HCT116 (cell line): ENCODE results near the gene CASP12. TPM values are rescaled to one million over a fixed set of nuclear protein-coding genes. Genes with fewer than 3 reads are reported as not detected.

Experiments used
- ATAC-seq: fragments of 200-7000 bp; cut with Tn5 transposase; 2 replicates; pipeline ENCODE4 v1.9.1; 2020; ENCODE audit warnings: mild to moderate bottlenecking, moderate library complexity
- Bru-seq: library from RNA; stranded (reverse); fragments of 400-500 nt; gene quantifications from one replicate; lab custom pipeline; 2021; lab: Mats Ljungman, UMichigan
- BruChase-seq, 2 experiments: library from RNA; stranded (reverse); fragments of 400-500 nt; gene quantifications; one replicate each; lab custom pipeline; 2021; lab: Mats Ljungman, UMichigan
- BruUV-seq: library from RNA; stranded (reverse); fragments of 400-500 nt; replicated peaks from 2 replicates; lab custom pipeline; 2021; lab: Mats Ljungman, UMichigan
- CTCF ChIA-PET: fragments of 300-600 bp; sonication (Branson Sonifier 250); formaldehyde crosslinking; loops from one replicate; lab custom pipeline; 2021; ENCODE audit warnings: antibody characterized with exemption; lab: Charles Lee
- POLR2A ChIA-PET: fragments of 300-600, 350-600 bp; sonication (Branson Sonifier 250); formaldehyde crosslinking; loops from one replicate; lab custom pipeline; 2021; ENCODE audit warnings: antibody characterized with exemption; lab: Charles Lee
- RAD21 ChIA-PET, 2 experiments: fragments of 300-600 bp; sonication (Branson Sonifier 250); formaldehyde crosslinking; loops; one replicate each; lab custom pipeline; 2023; ENCODE audit warnings: low total read pairs in 2 of 2; ENCODE audit not compliant: uncharacterized antibody in 2 of 2, unreplicated experiment in 2 of 2, low non-redundant PET in 1 of 2; lab: Charles Lee
- DNase-seq: peaks from one replicate; pipeline ENCODE4 v3.0.0-alpha.2; 2010; ENCODE audit warnings: low read depth, low spot score
- H2AFZ ChIP-seq: fragments of 200-600 bp; shearing (Covaris generic), sonication (generic); 2 replicates; pipeline ENCODE4 v1.6.1; 2017; ENCODE audit warnings: low read depth, mixed run types, mixed read lengths, antibody characterized with exemption, low read length; ENCODE audit not compliant: poor library complexity, severe bottlenecking
- H3K27ac ChIP-seq: 2 replicates; pipeline ENCODE4 v1.5.1; 2012; ENCODE audit warnings: low read depth, low read length
- H3K27me3 ChIP-seq: fragments of 200-600 bp; sonication (generic); 2 replicates; pipeline ENCODE4 v1.6.1; 2016; ENCODE audit warnings: mixed run types, low read length, mixed read lengths; ENCODE audit not compliant: insufficient read depth
- H3K36me3 ChIP-seq, 2 experiments: fragments of 200-500 bp in 1 of 2; fragments of 200-600 bp in 1 of 2; sonication (Bioruptor generic) in 1 of 2; sonication (generic) in 1 of 2; 2 replicates each; pipeline versions ENCODE4 v1.5.1 to v1.6.1; 2014 to 2016; ENCODE audit warnings: low read length in 2 of 2, inconsistent platforms in 1 of 2, mixed read lengths in 1 of 2, mixed run types in 1 of 2; ENCODE audit not compliant: insufficient read depth in 2 of 2, control insufficient read depth in 1 of 2
- H3K4me1 ChIP-seq, 2 experiments: fragments of 200-600 bp in 1 of 2; sonication (generic) in 1 of 2; 2 replicates each; pipeline versions ENCODE4 v1.5.1 to v1.6.1; 2012 to 2017; ENCODE audit warnings: low read length in 2 of 2, inconsistent platforms in 1 of 2, mild to moderate bottlenecking in 1 of 2, mixed read lengths in 1 of 2, mixed run types in 1 of 2, moderate library complexity in 1 of 2; ENCODE audit not compliant: insufficient read depth in 2 of 2, control insufficient read depth in 1 of 2
- H3K4me2 ChIP-seq: fragments of 200-600 bp; sonication (generic); 2 replicates; pipeline ENCODE4 v1.6.1; 2017; ENCODE audit warnings: mixed run types, low read length, mixed read lengths
- H3K4me3 ChIP-seq, 2 experiments: fragments of 200-600 bp in 1 of 2; sonication (generic) in 1 of 2; replicated peaks in 1 of 2; 2 replicates each; pipeline ENCODE4 v1.5.1; 2011 to 2016; ENCODE audit warnings: low read length in 2 of 2, control low read depth in 1 of 2, low read depth in 1 of 2, mild to moderate bottlenecking in 1 of 2, mixed read lengths in 1 of 2, mixed run types in 1 of 2
- H3K79me2 ChIP-seq: fragments of 200-600 bp; sonication (generic); 2 replicates; pipeline ENCODE4 v1.6.1; 2017; ENCODE audit warnings: mild to moderate bottlenecking, mixed run types, low read length, moderate library complexity, mixed read lengths; ENCODE audit not compliant: insufficient read depth
- H3K9ac ChIP-seq: fragments of 200-600 bp; sonication (generic); 2 replicates; pipeline ENCODE4 v1.6.1; 2016; ENCODE audit warnings: low read length, mixed read lengths
- H3K9me2 ChIP-seq: fragments of 200-600 bp; sonication (generic), shearing (Covaris generic); 2 replicates; pipeline ENCODE4 v1.6.1; 2017; ENCODE audit warnings: mixed run types, mild to moderate bottlenecking, moderate library complexity; ENCODE audit not compliant: insufficient read depth
- H3K9me3 ChIP-seq, 2 experiments: fragments of 200-500 bp in 1 of 2; fragments of 200-600 bp in 1 of 2; sonication (Bioruptor generic) in 1 of 2; sonication (generic) in 1 of 2; 2 replicates each; pipeline ENCODE4 v1.6.1; 2014 to 2017; ENCODE audit warnings: low read length in 2 of 2, mixed read lengths in 2 of 2, inconsistent platforms in 1 of 2, low read depth in 1 of 2, mild to moderate bottlenecking in 1 of 2, mixed run types in 1 of 2, moderate library complexity in 1 of 2; ENCODE audit not compliant: control insufficient read depth in 1 of 2, insufficient read depth in 1 of 2
- H4K20me1 ChIP-seq: fragments of 200-600 bp; sonication (generic), shearing (Covaris generic); 2 replicates; pipeline ENCODE4 v1.6.1; 2017; ENCODE audit warnings: mixed run types, mild to moderate bottlenecking, moderate library complexity; ENCODE audit not compliant: insufficient read depth
- ATF3 ChIP-seq: IDR thresholded peaks from 2 replicates; pipeline ENCODE4 v1.6.1; 2012
- CBX3 ChIP-seq: IDR thresholded peaks from 2 replicates; pipeline ENCODE4 v1.6.1; 2012; ENCODE audit warnings: low read depth
- CEBPB ChIP-seq: IDR thresholded peaks from 2 replicates; pipeline ENCODE4 v1.6.1; 2012; ENCODE audit warnings: low read depth
- CTCF ChIP-seq, 3 experiments: fragments of 200-600 bp in 1 of 3; sonication (generic) in 1 of 3; IDR thresholded peaks in 2 of 3; conservative IDR thresholded peaks in 1 of 3; 2 replicates each; pipeline ENCODE4 v1.5.1; 2012 to 2017; ENCODE audit warnings: low read depth in 2 of 3, low read length in 2 of 3, antibody characterized with exemption in 1 of 3, borderline replicate concordance in 1 of 3, control low read depth in 1 of 3, mild to moderate bottlenecking in 1 of 3, mixed read lengths in 1 of 3, mixed run types in 1 of 3, moderate library complexity in 1 of 3; ENCODE audit not compliant: insufficient read depth in 1 of 3
- EGR1 ChIP-seq: IDR thresholded peaks from 2 replicates; pipeline ENCODE4 v1.6.1; 2012; ENCODE audit warnings: low read depth
- JUND ChIP-seq: IDR thresholded peaks from 2 replicates; pipeline ENCODE4 v1.6.1; 2012
- POLR2A ChIP-seq: IDR thresholded peaks from 2 replicates; pipeline ENCODE4 v1.7.0; 2011; ENCODE audit warnings: borderline replicate concordance; ENCODE audit not compliant: insufficient read depth, insufficient read length; ENCODE audit errors: extremely low read depth
- REST ChIP-seq: IDR thresholded peaks from 2 replicates; pipeline ENCODE4 v1.6.1; 2012; ENCODE audit warnings: low read depth
- SIN3A ChIP-seq: IDR thresholded peaks from 2 replicates; pipeline ENCODE4 v1.6.1; 2012; ENCODE audit warnings: low read depth
- SP1 ChIP-seq: IDR thresholded peaks from 2 replicates; pipeline ENCODE4 v1.6.1; 2012; ENCODE audit warnings: low read depth
- SRF ChIP-seq: IDR thresholded peaks from 2 replicates; pipeline ENCODE4 v1.6.1; 2012; ENCODE audit warnings: low read depth
- TCF7L2 ChIP-seq: IDR thresholded peaks from 2 replicates; pipeline ENCODE4 v1.7.0; 2011; ENCODE audit warnings: borderline replicate concordance, inconsistent platforms; ENCODE audit not compliant: insufficient read depth, insufficient read length; ENCODE audit errors: extremely low read depth
- YY1 ChIP-seq: IDR thresholded peaks from 2 replicates; pipeline ENCODE4 v1.6.1; 2011; ENCODE audit warnings: low read length, low read depth, moderate library complexity, mild to moderate bottlenecking; ENCODE audit not compliant: insufficient replicate concordance; ENCODE audit errors: extremely low read depth
- ZFX ChIP-seq: fragments of 450-650 bp; IDR thresholded peaks from 2 replicates; pipeline ENCODE4 v1.6.1; 2017
- intact Hi-C: fragments of 100-400 bp; cut with micrococcal nuclease; formaldehyde crosslinking; loops from 2 replicates; pipeline ENCODE4 v1.10.0; 2022
- long read RNA-seq: library from polyadenylated mRNA; unstranded; transcript quantifications from one replicate; pipeline ENCODE4 v2.0.0, GENCODE V29; 2021; ENCODE audit not compliant: unreplicated experiment
- polyA plus RNA-seq: library from polyadenylated mRNA; unstranded; fragments of >200 nt; gene quantifications from 2 replicates; pipeline ENCODE4 v1.2.1, GENCODE V29; 2012; ENCODE audit warnings: missing spikeins
- total RNA-seq: library from RNA; stranded (reverse); gene quantifications from one replicate; pipeline ENCODE4 v1.2.1, GENCODE V29; 2021; ENCODE audit not compliant: unreplicated experiment

CASP12 gene
- not detected for total RNA-seq
- polyA plus RNA-seq = not detected in 2 replicates
- not detected for Bru-seq, nascent RNA
- not detected for BruChase-seq, experiment 1, labeled RNA remaining after a 6-hour chase
- BruChase-seq, experiment 2, labeled RNA remaining after a 2-hour chase = not detected
- long read RNA-seq = 0 reads

GRCh38 chr11:104897891-104898684, at the start of gene CASP12:
Gene CASP12, minus strand, starts transcription at chr11:104898460.
- RAD21 ChIA-PET = no interaction called here
- no peak for ATAC-seq

More at GRCh38 chr11:104897891-104898684, at the start of gene CASP12:
- no peaks in the 10 kb centered on the region for H3K36me3 ChIP-seq
- DNase-seq = no peak
- no TSS peak for BruUV-seq
- no peaks in the 10 kb centered on the region for H3K9me2 ChIP-seq
- H3K79me2 ChIP-seq = no peaks in the 10 kb centered on the region
- H3K27me3 ChIP-seq = no peaks in the 10 kb centered on the region
- H3K9ac ChIP-seq = no peak within 1 kb of the TSS
- CTCF ChIA-PET = no interaction called here
- no peaks in the 10 kb centered on the region for H3K4me1 ChIP-seq
- intact Hi-C loops = no loop called here
- H3K4me3 ChIP-seq = no peak within 1 kb of the TSS
- H3K9me3 ChIP-seq = no peaks in the 10 kb centered on the region
- POLR2A ChIA-PET = no interaction called here
- H3K27ac ChIP-seq = no peak within 1 kb of the TSS
- H4K20me1 ChIP-seq = no peaks in the 10 kb centered on the region
- H2AFZ ChIP-seq = no peak within 1 kb of the TSS
- H3K4me2 ChIP-seq = no peak within 1 kb of the TSS
- no peak for TF ChIP-seq CEBPB
- no peak for TF ChIP-seq EGR1
- TF ChIP-seq CTCF (IDR thresholded peaks at IDR 0.05 in 2 of 3, conservative IDR thresholded peaks at IDR 0.05 in 1 of 3; ENCODE audit: borderline replicate concordance in 1 of 3, insufficient read depth in 1 of 3, low read depth in 2 of 3, low read length in 2 of 3) = no peak
- no peak for TF ChIP-seq CBX3
- no peak for TF ChIP-seq SIN3A
- TF ChIP-seq REST = no peak
- TF ChIP-seq ATF3 = no peak
- no peak for TF ChIP-seq ZFX
- no peak for TF ChIP-seq TCF7L2
- TF ChIP-seq YY1 = no peak
- TF ChIP-seq POLR2A = no peak
- no peak for TF ChIP-seq JUND
- TF ChIP-seq SP1 = no peak
- TF ChIP-seq SRF = no peak
